ENCODE measurements around the gene UVRAG. TPM values are rescaled to one million over a fixed set of nuclear protein-coding genes. Genes with fewer than 3 reads are reported as not detected.

Gene UVRAG
- total and polyA plus RNA-seq, 5 donors from 2014 or later, result 13.7 to 37.2 (median 16.6) TPM

DNA sequence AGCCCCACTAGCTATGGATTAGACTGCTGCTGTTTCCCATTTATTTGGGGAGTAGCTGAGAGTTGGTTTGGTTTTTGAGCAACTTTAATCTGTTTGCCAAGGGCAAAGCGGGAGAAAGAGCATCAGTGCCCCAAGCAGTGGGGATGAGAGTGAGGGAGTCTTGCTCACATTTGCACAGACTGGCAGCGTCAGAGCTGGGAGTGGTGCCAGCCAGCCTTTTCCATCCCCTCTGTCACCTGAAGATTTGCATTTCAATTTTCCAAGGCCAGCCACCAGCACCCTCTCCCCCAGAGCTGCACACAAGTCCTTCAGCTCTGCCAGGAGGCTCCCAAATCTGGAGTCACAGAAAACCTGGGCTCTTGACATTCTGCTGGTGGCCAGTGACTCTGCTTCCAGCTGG, 21.0 kb upstream of the UVRAG start:
- Histone ChIP-seq H3K4me3 (ENCODE audit: low read depth, low read length) (no peak overlapping the region), H3K27me3 (ENCODE audit: control insufficient read depth, insufficient read depth, low read length) (no peaks in the 10 kb centered on the region), H3K36me3 (ENCODE audit: control insufficient read depth, insufficient read depth, low read length) (no peaks in the 10 kb centered on the region), H3K9me3 (ENCODE audit: control insufficient read depth in 2 of 2, low read length in 2 of 2) (no peaks in the 10 kb centered on the region), H3K27ac (ENCODE audit: insufficient read depth, low read length, poor library complexity, severe bottlenecking) (no peak overlapping the region), H3K4me1 (ENCODE audit: control insufficient read depth, insufficient read depth, low read length, poor library complexity, severe bottlenecking) (no peaks in the 10 kb centered on the region)
- no peaks in the 10 kb centered on the region for H3K4me1 Mint-ChIP-seq
- no peak for ATAC-seq (ENCODE audit: low read depth in 2 of 2)
- no peak for DNase-seq
- no peaks in the 10 kb centered on the region for H3K36me3 Mint-ChIP-seq
- H3K9me3 Mint-ChIP-seq, result no peaks in the 10 kb centered on the region
- no peak overlapping the region for H3K4me3 Mint-ChIP-seq
- H3K27ac Mint-ChIP-seq, result no peak overlapping the region
- H3K27me3 Mint-ChIP-seq, result no peaks in the 10 kb centered on the region

DNA sequence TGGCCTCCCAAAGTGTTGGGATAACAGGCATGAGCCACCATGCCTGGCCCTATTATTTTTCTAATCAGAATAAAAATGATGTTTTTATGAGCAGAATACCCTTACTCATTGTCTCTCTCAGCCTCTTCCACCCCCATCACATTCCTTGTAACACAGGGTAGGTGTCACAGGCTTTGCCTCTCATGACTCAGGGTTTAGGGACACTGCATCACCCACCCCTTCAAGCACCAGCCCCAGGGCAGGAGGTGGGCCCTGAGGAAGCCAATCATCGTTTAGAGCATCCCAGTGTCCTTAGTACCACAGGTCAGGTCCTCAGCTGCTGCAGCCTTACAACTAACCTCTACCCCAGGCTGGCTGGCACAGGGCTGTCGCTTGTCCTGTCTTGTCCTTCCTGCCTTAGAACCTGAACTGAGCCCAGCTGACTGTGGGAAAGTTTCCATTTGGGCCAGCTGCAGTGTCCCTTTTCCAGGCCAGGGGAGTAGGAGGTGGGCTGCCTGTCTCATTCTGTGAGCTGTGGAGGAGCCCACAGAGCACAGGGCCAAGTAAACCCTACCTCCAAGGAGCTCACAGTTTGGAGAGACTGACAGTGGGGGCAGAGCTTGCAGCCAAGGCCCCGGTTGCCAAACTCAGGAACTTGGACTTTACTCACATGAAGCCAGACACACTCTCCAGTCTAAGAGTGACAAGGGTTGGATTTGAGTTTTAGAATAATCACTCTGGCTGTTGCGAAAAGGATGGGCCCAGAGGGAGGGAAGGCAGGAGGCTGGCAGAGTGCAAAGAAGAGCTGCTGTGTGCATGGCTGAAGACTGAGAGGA, 19.5 kb upstream of the UVRAG start:
- Histone ChIP-seq H3K27ac (ENCODE audit: insufficient read depth, low read length, poor library complexity, severe bottlenecking) (no peak overlapping the region), H3K4me1 (ENCODE audit: control insufficient read depth, insufficient read depth, low read length, poor library complexity, severe bottlenecking) (no peaks in the 10 kb centered on the region), H3K4me3 (ENCODE audit: low read depth, low read length) (no peak overlapping the region), H3K36me3 (ENCODE audit: control insufficient read depth, insufficient read depth, low read length) (no peaks in the 10 kb centered on the region), H3K9me3 (ENCODE audit: control insufficient read depth in 2 of 2, low read length in 2 of 2) (no peaks in the 10 kb centered on the region), H3K27me3 (ENCODE audit: control insufficient read depth, insufficient read depth, low read length) (no peaks in the 10 kb centered on the region)
- no peak overlapping the region for H3K4me3 Mint-ChIP-seq
- peak overlapping the region in 1 of 3 donors; percentile 65 for H3K27ac Mint-ChIP-seq
- H3K4me1 Mint-ChIP-seq, result no peaks in the 10 kb centered on the region
- no peak for ATAC-seq (ENCODE audit: low read depth in 2 of 2)
- no peaks in the 10 kb centered on the region for H3K36me3 Mint-ChIP-seq
- DNase-seq, result no peak
- no peaks in the 10 kb centered on the region for H3K9me3 Mint-ChIP-seq
- no peaks in the 10 kb centered on the region for H3K27me3 Mint-ChIP-seq

DNA sequence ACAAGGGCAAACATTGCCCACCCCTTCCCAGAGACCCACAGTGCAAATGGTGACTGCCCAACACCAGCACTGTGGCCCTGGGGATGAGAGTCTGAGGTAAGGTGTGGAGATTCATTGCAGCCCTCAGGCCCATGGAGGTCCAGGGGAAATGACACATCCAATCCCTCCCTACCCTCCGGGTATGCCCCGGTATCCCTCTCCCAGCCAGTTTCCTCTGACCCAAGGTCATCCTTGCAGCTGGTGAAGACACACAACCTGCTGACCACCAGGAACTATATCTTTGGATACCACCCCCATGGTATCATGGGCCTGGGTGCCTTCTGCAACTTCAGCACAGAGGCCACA, 18.9 kb upstream of the UVRAG start:
- H3K27me3 ChIP-seq (ENCODE audit: control insufficient read depth, insufficient read depth, low read length), result no peaks in the 10 kb centered on the region
- H3K4me3 ChIP-seq (ENCODE audit: low read depth, low read length), result no peak overlapping the region
- no peak overlapping the region for H3K27ac ChIP-seq (ENCODE audit: insufficient read depth, low read length, poor library complexity, severe bottlenecking)
- Mint-ChIP-seq H3K36me3 (no peaks in the 10 kb centered on the region), H3K4me3 (no peak overlapping the region), H3K4me1 (peaks cover 0 to 6% (median under 1%) of the 10 kb centered on the region in 4 donors), H3K27me3 (no peaks in the 10 kb centered on the region), H3K9me3 (no peaks in the 10 kb centered on the region), H3K27ac (no peak overlapping the region)
- ATAC-seq (ENCODE audit: low read depth in 2 of 2) (no peak), DNase-seq (no peak)
- H3K9me3 ChIP-seq (ENCODE audit: control insufficient read depth in 2 of 2, low read length in 2 of 2), result no peaks in the 10 kb centered on the region
- peaks cover 4% of the 10 kb centered on the region for H3K4me1 ChIP-seq (ENCODE audit: control insufficient read depth, insufficient read depth, low read length, poor library complexity, severe bottlenecking)
- H3K36me3 ChIP-seq (ENCODE audit: control insufficient read depth, insufficient read depth, low read length), result no peaks in the 10 kb centered on the region

DNA sequence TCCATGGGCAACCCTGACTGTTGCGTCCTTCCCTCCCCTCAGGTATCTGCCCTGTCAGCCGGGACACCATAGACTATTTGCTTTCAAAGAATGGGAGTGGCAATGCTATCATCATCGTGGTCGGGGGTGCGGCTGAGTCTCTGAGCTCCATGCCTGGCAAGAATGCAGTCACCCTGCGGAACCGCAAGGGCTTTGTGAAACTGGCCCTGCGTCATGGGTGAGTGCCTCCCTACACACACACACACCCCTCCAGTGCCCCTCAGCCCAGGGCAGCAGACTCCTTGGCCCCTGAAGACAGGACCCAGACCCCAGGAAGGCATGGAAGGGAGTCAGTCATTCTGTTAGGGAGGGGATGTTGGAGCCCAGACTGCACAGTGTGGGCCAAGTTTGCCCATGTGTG, 17.9 kb upstream of the UVRAG start:
- Histone ChIP-seq H3K27me3 (ENCODE audit: control insufficient read depth, insufficient read depth, low read length) (no peaks in the 10 kb centered on the region), H3K36me3 (ENCODE audit: control insufficient read depth, insufficient read depth, low read length) (no peaks in the 10 kb centered on the region), H3K27ac (ENCODE audit: insufficient read depth, low read length, poor library complexity, severe bottlenecking) (no peak overlapping the region), H3K4me1 (ENCODE audit: control insufficient read depth, insufficient read depth, low read length, poor library complexity, severe bottlenecking) (peaks cover 14% of the 10 kb centered on the region), H3K4me3 (ENCODE audit: low read depth, low read length) (no peak overlapping the region), H3K9me3 (ENCODE audit: control insufficient read depth in 2 of 2, low read length in 2 of 2) (no peaks in the 10 kb centered on the region)
- Mint-ChIP-seq H3K4me1 (peaks cover 6 to 16% (median 7%) of the 10 kb centered on the region in 4 donors), H3K9me3 (no peaks in the 10 kb centered on the region), H3K36me3 (no peaks in the 10 kb centered on the region), H3K27me3 (no peaks in the 10 kb centered on the region), H3K4me3 (no peak overlapping the region), H3K27ac (no peak overlapping the region)
- ATAC-seq (ENCODE audit: low read depth in 2 of 2) (no peak), DNase-seq (no peak)

DNA sequence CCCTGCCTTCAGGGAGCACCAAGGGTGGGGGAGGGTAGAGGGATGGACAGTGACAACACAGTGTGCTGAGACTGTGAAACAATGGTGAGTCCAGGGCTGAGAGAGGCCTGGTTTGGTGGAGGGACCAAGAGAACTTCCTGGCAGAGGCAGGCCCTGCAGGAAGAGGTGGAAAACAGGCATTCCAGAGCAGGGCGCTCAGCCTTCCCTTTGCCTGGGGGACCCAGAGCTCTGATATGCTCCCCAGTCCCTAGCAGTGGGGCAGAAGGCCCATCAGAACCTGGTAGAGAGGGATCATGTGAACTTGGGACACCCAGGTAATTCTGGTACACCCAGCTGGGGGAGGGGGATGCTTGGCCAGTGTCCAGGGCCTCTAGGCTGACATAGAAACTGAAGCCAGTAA, 17.2 kb upstream of the UVRAG start:
- no peak overlapping the region for H3K4me3 ChIP-seq (ENCODE audit: low read depth, low read length)
- H3K27me3 ChIP-seq (ENCODE audit: control insufficient read depth, insufficient read depth, low read length), result no peaks in the 10 kb centered on the region
- no peaks in the 10 kb centered on the region for H3K36me3 ChIP-seq (ENCODE audit: control insufficient read depth, insufficient read depth, low read length)
- peaks cover 14% of the 10 kb centered on the region for H3K4me1 ChIP-seq (ENCODE audit: control insufficient read depth, insufficient read depth, low read length, poor library complexity, severe bottlenecking)
- DNase-seq (no peak), ATAC-seq (ENCODE audit: low read depth in 2 of 2) (no peak)
- peaks cover 6 to 22% (median 7%) of the 10 kb centered on the region in 4 donors for H3K4me1 Mint-ChIP-seq
- H3K9me3 Mint-ChIP-seq, result no peaks in the 10 kb centered on the region
- H3K36me3 Mint-ChIP-seq, result no peaks in the 10 kb centered on the region
- H3K27me3 Mint-ChIP-seq, result no peaks in the 10 kb centered on the region
- H3K27ac Mint-ChIP-seq, result no peak overlapping the region
- H3K9me3 ChIP-seq (ENCODE audit: control insufficient read depth in 2 of 2, low read length in 2 of 2), result no peaks in the 10 kb centered on the region
- no peak overlapping the region for H3K4me3 Mint-ChIP-seq
- no peak overlapping the region for H3K27ac ChIP-seq (ENCODE audit: insufficient read depth, low read length, poor library complexity, severe bottlenecking)

DNA sequence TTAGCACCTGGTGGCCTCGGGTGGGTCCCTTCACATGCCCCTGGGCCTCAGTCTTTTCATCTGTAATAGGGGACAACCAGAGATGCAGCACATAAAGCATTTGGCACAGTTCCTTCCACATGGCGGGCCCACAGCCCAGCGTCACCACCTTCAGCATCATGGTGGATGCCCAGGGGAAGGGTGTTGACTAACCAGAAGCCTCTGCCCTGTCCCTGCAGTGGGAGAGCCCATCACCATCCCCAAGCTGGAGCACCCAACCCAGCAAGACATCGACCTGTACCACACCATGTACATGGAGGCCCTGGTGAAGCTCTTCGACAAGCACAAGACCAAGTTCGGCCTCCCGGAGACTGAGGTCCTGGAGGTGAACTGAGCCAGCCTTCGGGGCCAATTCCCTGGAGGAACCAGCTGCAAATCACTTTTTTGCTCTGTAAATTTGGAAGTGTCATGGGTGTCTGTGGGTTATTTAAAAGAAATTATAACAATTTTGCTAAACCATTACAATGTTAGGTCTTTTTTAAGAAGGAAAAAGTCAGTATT, 14.8 kb upstream of the UVRAG start:
- Histone ChIP-seq H3K9me3 (ENCODE audit: control insufficient read depth in 2 of 2, low read length in 2 of 2) (no peaks in the 10 kb centered on the region), H3K4me1 (ENCODE audit: control insufficient read depth, insufficient read depth, low read length, poor library complexity, severe bottlenecking) (peaks cover 17% of the 10 kb centered on the region), H3K4me3 (ENCODE audit: low read depth, low read length) (no peak overlapping the region), H3K27ac (ENCODE audit: insufficient read depth, low read length, poor library complexity, severe bottlenecking) (no peak overlapping the region), H3K36me3 (ENCODE audit: control insufficient read depth, insufficient read depth, low read length) (no peaks in the 10 kb centered on the region), H3K27me3 (ENCODE audit: control insufficient read depth, insufficient read depth, low read length) (no peaks in the 10 kb centered on the region)
- peaks cover 6 to 22% (median 9%) of the 10 kb centered on the region in 4 donors for H3K4me1 Mint-ChIP-seq
- no peaks in the 10 kb centered on the region for H3K27me3 Mint-ChIP-seq
- H3K36me3 Mint-ChIP-seq, result no peaks in the 10 kb centered on the region
- peak overlapping the region in 1 of 3 donors; percentile 55 for H3K27ac Mint-ChIP-seq
- ATAC-seq (ENCODE audit: low read depth in 2 of 2) (no peak), DNase-seq (no peak)
- H3K9me3 Mint-ChIP-seq, result no peaks in the 10 kb centered on the region
- H3K4me3 Mint-ChIP-seq, result no peak overlapping the region

DNA sequence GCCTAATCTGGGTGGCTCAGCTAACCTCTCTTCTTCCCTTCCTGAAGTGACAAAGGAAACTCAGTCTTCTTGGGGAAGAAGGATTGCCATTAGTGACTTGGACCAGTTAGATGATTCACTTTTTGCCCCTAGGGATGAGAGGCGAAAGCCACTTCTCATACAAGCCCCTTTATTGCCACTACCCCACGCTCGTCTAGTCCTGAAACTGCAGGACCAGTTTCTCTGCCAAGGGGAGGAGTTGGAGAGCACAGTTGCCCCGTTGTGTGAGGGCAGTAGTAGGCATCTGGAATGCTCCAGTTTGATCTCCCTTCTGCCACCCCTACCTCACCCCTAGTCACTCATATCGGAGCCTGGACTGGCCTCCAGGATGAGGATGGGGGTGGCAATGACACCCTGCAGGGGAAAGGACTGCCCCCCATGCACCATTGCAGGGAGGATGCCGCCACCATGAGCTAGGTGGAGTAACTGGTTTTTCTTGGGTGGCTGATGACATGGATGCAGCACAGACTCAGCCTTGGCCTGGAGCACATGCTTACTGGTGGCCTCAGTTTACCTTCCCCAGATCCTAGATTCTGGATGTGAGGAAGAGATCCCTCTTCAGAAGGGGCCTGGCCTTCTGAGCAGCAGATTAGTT, 14.2 kb upstream of the UVRAG start:
- Mint-ChIP-seq H3K4me3 (peak overlapping the region in 1 of 4 donors; percentile 43), H3K27ac (peak overlapping the region in 1 of 3 donors; percentile 55), H3K36me3 (no peaks in the 10 kb centered on the region), H3K27me3 (no peaks in the 10 kb centered on the region), H3K4me1 (peaks cover 6 to 22% (median 9%) of the 10 kb centered on the region in 4 donors), H3K9me3 (no peaks in the 10 kb centered on the region)
- Histone ChIP-seq H3K27ac (ENCODE audit: insufficient read depth, low read length, poor library complexity, severe bottlenecking) (no peak overlapping the region), H3K4me3 (ENCODE audit: low read depth, low read length) (no peak overlapping the region), H3K4me1 (ENCODE audit: control insufficient read depth, insufficient read depth, low read length, poor library complexity, severe bottlenecking) (peaks cover 17% of the 10 kb centered on the region), H3K36me3 (ENCODE audit: control insufficient read depth, insufficient read depth, low read length) (no peaks in the 10 kb centered on the region), H3K27me3 (ENCODE audit: control insufficient read depth, insufficient read depth, low read length) (no peaks in the 10 kb centered on the region), H3K9me3 (ENCODE audit: control insufficient read depth in 2 of 2, low read length in 2 of 2) (no peaks in the 10 kb centered on the region)
- ATAC-seq (ENCODE audit: low read depth in 2 of 2), result no peak
- DNase-seq, result no peak

All from CD4-positive, CD25-positive, alpha-beta regulatory T cell (primary cell).